Karpas-422 (cell line): ENCODE data around the gene PCDHA1. TPM values are rescaled to one million over a fixed set of nuclear protein-coding genes. Genes with fewer than 3 reads are reported as not detected.

Source experiments
- DNase-seq: peaks from one replicate; pipeline ENCODE4 v3.0.0-alpha.2; 2015
- H2AFZ ChIP-seq: fragments of 200-600 bp; sonication (generic); 2 replicates; pipeline ENCODE4 v1.6.1; 2014; ENCODE audit warnings: antibody characterized with exemption, low read length, mixed read lengths
- H3K27ac ChIP-seq: fragments of 200-600 bp; sonication (generic); 2 replicates; pipeline ENCODE4 v1.5.1; 2014; ENCODE audit warnings: mild to moderate bottlenecking, low read length, moderate library complexity
- H3K27me3 ChIP-seq: fragments of 200-600 bp; sonication (generic); 2 replicates; pipeline ENCODE4 v1.6.1; 2014; ENCODE audit warnings: low read length, mixed read lengths
- H3K36me3 ChIP-seq: fragments of 200-600 bp; sonication (generic); 2 replicates; pipeline ENCODE4 v1.6.1; 2014; ENCODE audit warnings: low read length, mixed read lengths; ENCODE audit not compliant: insufficient read depth
- H3K4me1 ChIP-seq: fragments of 200-600 bp; sonication (generic); 2 replicates; pipeline ENCODE4 v1.6.1; 2014; ENCODE audit warnings: mild to moderate bottlenecking, low read length, mixed read lengths
- H3K4me2 ChIP-seq: fragments of 200-600 bp; sonication (generic); 2 replicates; pipeline ENCODE4 v1.6.1; 2014; ENCODE audit warnings: low read length, low read depth, mild to moderate bottlenecking; ENCODE audit not compliant: poor library complexity, severe bottlenecking
- H3K4me3 ChIP-seq: fragments of 200-600 bp; sonication (generic); 2 replicates; pipeline ENCODE4 v1.5.1; 2014; ENCODE audit warnings: mild to moderate bottlenecking, antibody characterized with exemption, low read length, mixed read lengths
- H3K79me2 ChIP-seq: fragments of 200-600 bp; sonication (generic); 2 replicates; pipeline ENCODE4 v1.6.1; 2014; ENCODE audit warnings: mild to moderate bottlenecking, low read length, mixed read lengths
- H3K9ac ChIP-seq: fragments of 200-600 bp; sonication (generic); 2 replicates; pipeline ENCODE4 v1.6.0; 2014; ENCODE audit warnings: low read length
- H3K9me2 ChIP-seq: fragments of 200-600 bp; sonication (generic), shearing (Covaris generic); replicated peaks from 2 replicates; pipeline ENCODE4 v1.6.0; 2014; ENCODE audit warnings: mild to moderate bottlenecking, low read length, moderate library complexity; ENCODE audit not compliant: insufficient read depth
- H3K9me3 ChIP-seq: fragments of 300-700, 200-600 bp; sonication (generic); 2 replicates; pipeline ENCODE4 v1.6.1; 2014; ENCODE audit warnings: low read length, mixed read lengths
- H4K20me1 ChIP-seq: fragments of 200-600 bp; sonication (generic); 2 replicates; pipeline ENCODE4 v1.6.1; 2014; ENCODE audit warnings: mild to moderate bottlenecking, antibody characterized with exemption, low read length, low read depth; ENCODE audit not compliant: insufficient read depth
- total RNA-seq: library from RNA; depleted of rRNA; stranded (reverse); fragments of >200 nt; shearing (Covaris generic); gene quantifications from 2 replicates; pipeline ENCODE4 v1.2.3, GENCODE V29; 2014; ENCODE audit warnings: low replicate concordance

PCDHA1 gene
- total RNA-seq, 1 experiment from 2014 or later = not detected

DNA sequence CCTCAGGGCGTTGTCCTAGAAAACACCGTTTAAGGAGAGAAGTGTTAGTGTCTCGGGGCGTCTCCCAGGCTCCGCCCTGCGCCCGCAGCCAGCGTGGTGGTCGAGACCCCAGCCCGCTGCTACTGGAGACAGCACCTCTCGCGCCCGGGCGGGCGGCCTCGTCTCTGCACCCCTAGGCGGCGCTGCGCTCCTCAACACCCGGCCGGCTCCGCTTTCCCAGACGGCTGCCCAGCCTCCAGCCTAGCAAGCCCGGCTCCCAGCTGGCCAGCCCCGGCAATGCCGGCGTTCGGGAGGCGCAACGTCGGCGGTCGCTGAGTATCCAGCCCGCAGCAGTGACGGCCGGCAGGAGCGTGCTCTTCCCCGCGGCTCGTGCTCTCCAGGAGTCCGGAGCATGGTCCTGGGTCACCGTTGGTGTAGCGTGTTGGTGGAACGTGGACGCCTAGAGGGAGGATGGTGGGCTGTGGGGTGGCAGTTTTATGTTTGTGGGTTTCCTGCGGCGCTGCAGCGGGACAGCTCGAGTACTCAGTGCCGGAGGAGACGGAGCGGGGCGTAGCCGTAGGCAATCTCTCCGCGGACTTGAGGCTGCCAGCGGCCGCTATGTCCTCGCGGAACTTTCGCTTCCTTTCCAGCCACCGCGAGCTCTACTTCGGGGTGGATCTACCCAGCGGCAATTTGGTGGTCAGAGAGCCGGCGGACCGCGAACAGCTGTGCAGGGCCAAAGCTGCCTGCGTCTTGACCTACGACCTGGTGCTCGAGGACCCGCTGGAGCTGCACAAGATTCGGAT lies 140.7 kb downstream of the PCDHA1 start:
- DNase-seq = no peak
- no peak overlapping the region for H3K4me3 ChIP-seq
- H3K27me3 ChIP-seq = no peaks in the 10 kb centered on the region
- H3K36me3 ChIP-seq = no peaks in the 10 kb centered on the region
- no peaks in the 10 kb centered on the region for H3K9me3 ChIP-seq
- no peaks in the 10 kb centered on the region for H3K4me1 ChIP-seq
- H4K20me1 ChIP-seq = no peaks in the 10 kb centered on the region
- no peak overlapping the region for H3K9ac ChIP-seq
- no peaks in the 10 kb centered on the region for H3K79me2 ChIP-seq
- H2AFZ ChIP-seq = no peak overlapping the region
- no peak overlapping the region for H3K27ac ChIP-seq
- no peak overlapping the region for H3K4me2 ChIP-seq
- H3K9me2 ChIP-seq = no peaks in the 10 kb centered on the region

DNA sequence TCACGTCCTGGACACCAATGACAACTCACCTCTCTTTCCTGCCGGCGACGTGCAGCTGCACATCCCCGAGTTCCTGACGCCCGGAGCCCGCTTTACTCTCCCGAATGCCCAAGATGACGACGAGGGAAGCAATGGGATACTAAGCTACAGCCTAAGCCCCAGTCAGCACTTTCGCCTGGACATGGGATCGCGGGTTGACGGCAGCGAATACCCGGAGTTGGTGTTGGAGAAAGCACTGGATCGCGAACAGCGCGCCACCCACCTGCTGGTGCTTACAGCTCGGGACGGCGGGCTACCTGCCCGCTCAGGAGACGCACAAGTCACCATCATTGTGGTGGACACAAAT lies 141.3 kb downstream of the PCDHA1 start:
- no peaks in the 10 kb centered on the region for H3K36me3 ChIP-seq
- H3K4me2 ChIP-seq = no peak overlapping the region
- no peak for DNase-seq
- H3K79me2 ChIP-seq = no peaks in the 10 kb centered on the region
- H3K9me3 ChIP-seq = no peaks in the 10 kb centered on the region
- no peak overlapping the region for H3K4me3 ChIP-seq
- no peak overlapping the region for H2AFZ ChIP-seq
- H3K27me3 ChIP-seq = no peaks in the 10 kb centered on the region
- H3K9me2 ChIP-seq = no peaks in the 10 kb centered on the region
- H3K4me1 ChIP-seq = no peaks in the 10 kb centered on the region
- no peaks in the 10 kb centered on the region for H4K20me1 ChIP-seq
- H3K27ac ChIP-seq = no peak overlapping the region
- no peak overlapping the region for H3K9ac ChIP-seq

DNA sequence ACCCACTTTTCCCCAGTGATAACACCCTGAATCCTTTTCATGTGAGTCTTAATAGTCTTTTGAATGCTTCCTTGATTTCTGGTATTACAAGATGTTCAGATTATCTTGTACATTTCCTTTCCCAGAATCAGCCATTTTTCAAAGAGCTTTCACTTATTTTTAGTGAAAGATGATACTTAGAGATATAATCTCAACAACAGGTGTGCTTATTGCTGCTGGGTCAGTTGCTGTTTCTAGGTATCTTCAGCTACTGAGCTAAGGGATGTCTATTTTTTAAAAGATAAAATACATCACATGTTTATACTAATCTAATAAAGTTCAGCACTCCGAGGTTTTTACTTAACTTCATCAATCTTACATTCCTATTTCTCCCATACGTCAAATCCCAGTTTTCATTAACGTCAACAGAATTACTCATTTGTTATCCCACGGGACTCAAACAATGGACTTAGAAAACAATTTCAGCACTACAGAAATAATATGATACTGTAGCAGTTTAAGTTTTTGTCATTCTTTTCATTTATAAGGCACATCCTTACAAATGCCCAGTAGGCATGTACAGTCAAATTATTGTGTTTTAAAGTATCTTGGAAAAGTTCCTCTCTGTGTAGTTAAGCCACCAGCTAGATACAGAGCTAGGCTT lies 149.1 kb downstream of the PCDHA1 start:
- H4K20me1 ChIP-seq = no peaks in the 10 kb centered on the region
- H2AFZ ChIP-seq = no peak overlapping the region
- no peak overlapping the region for H3K4me3 ChIP-seq
- H3K27me3 ChIP-seq = no peaks in the 10 kb centered on the region
- H3K36me3 ChIP-seq = no peaks in the 10 kb centered on the region
- no peaks in the 10 kb centered on the region for H3K9me3 ChIP-seq
- no peaks in the 10 kb centered on the region for H3K4me1 ChIP-seq
- H3K27ac ChIP-seq = no peak overlapping the region
- no peaks in the 10 kb centered on the region for H3K9me2 ChIP-seq
- DNase-seq = no peak
- H3K79me2 ChIP-seq = no peaks in the 10 kb centered on the region
- no peak overlapping the region for H3K4me2 ChIP-seq
- no peak overlapping the region for H3K9ac ChIP-seq

DNA sequence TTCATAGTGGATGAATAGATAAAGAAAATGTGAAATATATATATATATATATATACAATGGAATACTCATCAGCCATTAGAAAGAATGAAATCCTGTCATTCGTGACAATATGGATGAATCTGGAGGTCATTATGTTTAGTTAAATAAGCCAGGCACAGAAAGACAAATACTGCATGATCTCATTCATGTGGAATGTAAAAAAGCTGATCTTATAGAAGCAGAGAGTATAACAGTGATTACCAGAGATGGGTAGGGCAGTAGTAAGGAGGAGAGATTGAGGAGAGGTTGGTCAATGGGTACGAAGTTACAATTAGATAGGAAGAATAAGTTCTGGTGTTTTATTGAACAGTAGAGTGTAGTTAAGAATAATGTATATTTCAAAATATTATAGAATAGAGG lies 160.6 kb downstream of the PCDHA1 start:
- Histone ChIP-seq H3K9me2 (no peaks in the 10 kb centered on the region; the same call in 1 of the 2 replicates), H3K36me3 (no peaks in the 10 kb centered on the region), H2AFZ (no peak overlapping the region), H3K9me3 (no peaks in the 10 kb centered on the region), H3K79me2 (no peaks in the 10 kb centered on the region), H3K27me3 (no peaks in the 10 kb centered on the region), H3K4me3 (no peak overlapping the region), H3K4me2 (no peak overlapping the region), H3K27ac (no peak overlapping the region), H4K20me1 (no peaks in the 10 kb centered on the region), H3K4me1 (no peaks in the 10 kb centered on the region), H3K9ac (no peak overlapping the region)
- no peak for DNase-seq

DNA sequence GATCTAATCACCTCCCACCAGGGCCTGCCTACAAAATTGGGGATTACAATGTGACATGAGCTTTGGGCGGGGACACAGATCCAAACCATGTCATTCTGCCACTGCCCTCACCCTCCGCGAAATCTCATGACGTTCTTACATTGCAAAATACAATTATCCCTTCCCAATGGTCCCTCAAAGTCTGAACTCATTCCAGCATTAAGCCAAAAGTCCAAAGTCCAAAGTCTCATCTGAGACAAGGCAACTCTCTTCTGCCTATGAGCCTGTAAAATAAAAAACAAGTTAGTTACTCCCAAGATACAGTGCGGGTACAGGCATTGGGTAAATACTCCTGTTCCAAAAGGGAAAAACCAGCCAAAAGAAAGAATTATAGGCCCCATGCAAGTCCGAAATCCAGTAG lies 165.7 kb downstream of the PCDHA1 start:
- no peaks in the 10 kb centered on the region; the same call in 1 of the 2 replicates for H3K9me2 ChIP-seq
- no peak for DNase-seq
- no peaks in the 10 kb centered on the region for H3K4me1 ChIP-seq
- no peak overlapping the region for H2AFZ ChIP-seq
- H3K9ac ChIP-seq = no peak overlapping the region
- no peak overlapping the region for H3K4me2 ChIP-seq
- no peaks in the 10 kb centered on the region for H3K79me2 ChIP-seq
- no peaks in the 10 kb centered on the region for H4K20me1 ChIP-seq
- no peak overlapping the region for H3K27ac ChIP-seq
- H3K27me3 ChIP-seq = no peaks in the 10 kb centered on the region
- H3K4me3 ChIP-seq = no peak overlapping the region
- H3K36me3 ChIP-seq = no peaks in the 10 kb centered on the region
- H3K9me3 ChIP-seq = no peaks in the 10 kb centered on the region

DNA sequence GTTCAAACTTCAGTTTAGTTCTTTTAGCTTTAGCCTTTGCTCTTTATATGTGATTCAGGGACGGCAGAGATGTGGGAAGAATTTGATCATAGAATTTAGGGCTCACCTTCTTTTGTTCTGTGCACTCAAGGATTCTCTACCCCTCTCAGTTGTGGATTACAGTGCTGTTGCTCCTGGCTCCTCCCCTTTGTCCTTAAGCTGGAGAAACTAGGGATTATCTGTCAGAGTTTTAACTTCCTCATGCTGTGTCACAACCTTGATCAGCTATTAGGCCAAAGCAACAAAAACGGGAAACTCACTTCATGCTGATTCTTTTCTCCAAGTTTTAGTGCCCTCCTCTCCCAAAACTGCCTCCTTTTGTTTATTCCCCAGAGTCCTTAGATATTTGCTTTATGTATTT lies 167.3 kb downstream of the PCDHA1 start:
- Histone ChIP-seq H3K4me1 (no peaks in the 10 kb centered on the region), H2AFZ (no peak overlapping the region), H3K79me2 (no peaks in the 10 kb centered on the region), H3K9me2 (no peaks in the 10 kb centered on the region; the same call in 1 of the 2 replicates), H3K9me3 (no peaks in the 10 kb centered on the region), H4K20me1 (no peaks in the 10 kb centered on the region), H3K9ac (no peak overlapping the region), H3K4me2 (no peak overlapping the region), H3K27me3 (no peaks in the 10 kb centered on the region), H3K36me3 (no peaks in the 10 kb centered on the region), H3K27ac (no peak overlapping the region), H3K4me3 (no peak overlapping the region)
- DNase-seq = no peak

DNA sequence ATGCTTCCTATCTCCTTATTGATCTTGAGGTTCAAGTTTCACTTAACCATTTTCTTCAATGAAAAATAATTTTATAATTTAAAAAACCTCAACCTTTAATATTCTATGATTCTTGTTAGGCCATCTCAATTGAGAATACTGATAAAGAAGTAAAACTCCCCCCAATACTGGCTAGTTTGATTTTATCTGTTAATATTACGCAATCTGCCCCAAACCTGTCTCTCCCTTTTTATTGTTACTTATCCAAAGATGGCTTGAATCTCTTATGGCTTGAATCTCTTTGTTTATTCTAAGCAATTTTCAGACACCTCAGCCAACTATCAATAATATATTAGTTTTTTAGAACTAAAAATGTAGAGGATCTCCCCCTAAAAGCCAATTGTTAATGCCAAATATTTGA lies 176.2 kb downstream of the PCDHA1 start:
- DNase-seq = no peak
- no peaks in the 10 kb centered on the region for H3K4me1 ChIP-seq
- no peaks in the 10 kb centered on the region for H3K9me2 ChIP-seq
- no peaks in the 10 kb centered on the region for H4K20me1 ChIP-seq
- no peak overlapping the region for H2AFZ ChIP-seq
- no peak overlapping the region for H3K4me3 ChIP-seq
- no peak overlapping the region for H3K27ac ChIP-seq
- H3K27me3 ChIP-seq = no peaks in the 10 kb centered on the region
- no peak overlapping the region for H3K9ac ChIP-seq
- no peaks in the 10 kb centered on the region for H3K79me2 ChIP-seq
- H3K4me2 ChIP-seq = no peak overlapping the region
- H3K9me3 ChIP-seq = no peaks in the 10 kb centered on the region
- no peaks in the 10 kb centered on the region for H3K36me3 ChIP-seq

DNA sequence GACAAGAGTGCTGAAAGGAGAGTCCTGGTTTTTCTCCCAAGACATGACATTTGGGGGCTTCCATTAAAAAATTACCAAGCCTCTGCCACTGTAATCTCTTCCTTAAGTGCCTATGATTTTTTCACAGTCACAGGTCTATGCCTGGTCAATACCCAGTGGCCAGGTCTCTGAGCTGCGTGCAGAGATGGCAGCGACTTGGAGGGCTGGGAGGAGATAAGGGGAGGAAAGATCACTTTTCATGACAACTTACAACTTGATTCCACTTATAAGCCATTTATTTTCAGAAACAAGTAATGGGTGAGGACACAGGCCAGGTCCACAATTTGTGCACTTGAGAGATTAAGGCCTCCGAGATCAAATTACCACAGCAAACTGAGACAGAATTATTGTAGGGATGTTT lies 178.4 kb downstream of the PCDHA1 start:
- Histone ChIP-seq H3K4me1 (no peaks in the 10 kb centered on the region), H3K9me3 (no peaks in the 10 kb centered on the region), H3K9ac (no peak overlapping the region), H3K79me2 (no peaks in the 10 kb centered on the region), H3K27ac (no peak overlapping the region), H3K27me3 (no peaks in the 10 kb centered on the region), H3K4me3 (no peak overlapping the region), H3K9me2 (no peaks in the 10 kb centered on the region), H3K4me2 (no peak overlapping the region), H3K36me3 (no peaks in the 10 kb centered on the region), H4K20me1 (no peaks in the 10 kb centered on the region), H2AFZ (no peak overlapping the region)
- no peak for DNase-seq
